C4-2B (cell line): ENCODE data around the gene KIF6.

Source experiments
- ZFX ChIP-seq: fragments of 450-650 bp; IDR thresholded peaks from 2 replicates; pipeline ENCODE4 v1.6.1; 2017
- TF ChIP-seq, protein P1 (sequence below): fragments of 450-650 bp; conservative IDR thresholded peaks from 2 replicates; pipeline ENCODE4 v1.5.1; 2017; ENCODE audit warnings: mild to moderate bottlenecking

DNA sequence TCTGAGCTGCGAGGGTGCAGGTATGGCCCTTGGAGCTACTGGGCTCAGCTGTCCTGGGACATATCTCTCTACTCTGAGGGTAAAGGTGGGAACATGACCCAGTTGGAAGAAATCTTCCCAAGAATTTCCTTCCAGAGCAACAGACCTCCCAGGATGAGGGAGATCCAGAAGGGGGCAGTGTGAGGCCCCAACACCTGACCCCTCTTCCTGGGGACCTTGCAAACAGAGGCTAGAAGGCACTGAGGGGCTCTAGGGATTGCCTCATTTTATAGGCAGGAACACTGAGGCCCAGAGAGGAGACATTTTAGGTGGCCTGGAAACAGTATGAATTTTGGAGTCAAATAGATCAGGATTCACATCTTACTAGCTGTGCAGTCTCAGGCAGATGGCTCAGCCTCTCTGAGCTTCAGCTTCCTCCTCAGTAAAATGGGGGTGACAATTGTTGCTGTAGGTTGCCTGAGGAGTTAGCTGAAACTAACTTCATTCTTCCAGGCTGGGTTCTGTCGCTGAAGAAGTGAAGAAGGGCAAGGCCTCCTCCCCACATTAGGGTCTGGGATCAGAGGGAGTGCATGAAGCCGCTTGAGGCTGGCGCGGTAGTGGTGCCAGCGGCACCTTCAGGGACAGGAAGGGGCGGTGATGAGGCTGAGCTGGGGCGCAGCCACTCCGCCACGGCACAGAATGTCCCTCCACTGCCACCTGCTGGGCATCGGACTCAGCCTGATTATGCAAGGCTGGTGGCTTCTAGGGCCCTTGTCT is 422.4 kb downstream of the KIF6 start:
- TF ChIP-seq, protein P1, sequence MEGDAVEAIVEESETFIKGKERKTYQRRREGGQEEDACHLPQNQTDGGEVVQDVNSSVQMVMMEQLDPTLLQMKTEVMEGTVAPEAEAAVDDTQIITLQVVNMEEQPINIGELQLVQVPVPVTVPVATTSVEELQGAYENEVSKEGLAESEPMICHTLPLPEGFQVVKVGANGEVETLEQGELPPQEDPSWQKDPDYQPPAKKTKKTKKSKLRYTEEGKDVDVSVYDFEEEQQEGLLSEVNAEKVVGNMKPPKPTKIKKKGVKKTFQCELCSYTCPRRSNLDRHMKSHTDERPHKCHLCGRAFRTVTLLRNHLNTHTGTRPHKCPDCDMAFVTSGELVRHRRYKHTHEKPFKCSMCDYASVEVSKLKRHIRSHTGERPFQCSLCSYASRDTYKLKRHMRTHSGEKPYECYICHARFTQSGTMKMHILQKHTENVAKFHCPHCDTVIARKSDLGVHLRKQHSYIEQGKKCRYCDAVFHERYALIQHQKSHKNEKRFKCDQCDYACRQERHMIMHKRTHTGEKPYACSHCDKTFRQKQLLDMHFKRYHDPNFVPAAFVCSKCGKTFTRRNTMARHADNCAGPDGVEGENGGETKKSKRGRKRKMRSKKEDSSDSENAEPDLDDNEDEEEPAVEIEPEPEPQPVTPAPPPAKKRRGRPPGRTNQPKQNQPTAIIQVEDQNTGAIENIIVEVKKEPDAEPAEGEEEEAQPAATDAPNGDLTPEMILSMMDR: peak; percentile 95
- TF ChIP-seq ZFX: no peak
